Stomach (tissue), 9 donors: Measurements from ENCODE around the gene UQCC2. TPM values are rescaled to one million over a fixed set of nuclear protein-coding genes. Genes with fewer than 3 reads are reported as not detected.

Source experiments
- DNase-seq, 2 donors: peaks; one replicate each; pipeline versions ENCODE4 v3.0.0 to v3.0.0-alpha.2; 2013 to 2019
- H3K27ac ChIP-seq, 5 donors: fragments of 200-600 bp in 4 of 5; sonication (generic) in 4 of 5; one replicate each; pipeline ENCODE4 v1.5.1; 2013 to 2019; ENCODE audit warnings: mild to moderate bottlenecking in 1 of 5, moderate library complexity in 1 of 5
- H3K27me3 ChIP-seq, 3 donors: fragments of 200-600 bp; sonication (generic); one replicate each; pipeline ENCODE4 v1.5.1; 2017 to 2019; ENCODE audit warnings: mixed run types in 1 of 3
- H3K36me3 ChIP-seq, 4 donors: fragments of 200-600 bp; sonication (generic); 1 replicate in 3 of 4; 2 replicates in 1 of 4; pipeline ENCODE4 v1.5.1; 2016 to 2019
- H3K4me1 ChIP-seq, 4 donors: fragments of 200-600 bp; sonication (generic); one replicate each; pipeline ENCODE4 v1.5.1; 2016 to 2019
- H3K4me3 ChIP-seq, 4 donors: fragments of 200-600 bp; sonication (generic) in 3 of 4; one replicate each; pipeline ENCODE4 v1.5.1; 2016 to 2019; ENCODE audit warnings: mild to moderate bottlenecking in 1 of 4
- H3K9me3 ChIP-seq, 4 donors: fragments of 200-600 bp; sonication (generic); one replicate each; pipeline ENCODE4 v1.5.1; 2016 to 2019
- EP300 ChIP-seq: sonication (generic); formaldehyde crosslinking; IDR thresholded peaks from one replicate; pipeline ENCODE4 v1.6.1; 2017; ENCODE audit warnings: antibody characterized with exemption
- POLR2A ChIP-seq, 4 donors: fragments of 450-650 bp; IDR thresholded peaks; one replicate each; pipeline ENCODE4 v1.6.1; 2016; ENCODE audit warnings: antibody characterized with exemption in 4 of 4, control low read depth in 2 of 4, mild to moderate bottlenecking in 1 of 4, moderate library complexity in 1 of 4
- POLR2AphosphoS5 ChIP-seq, 3 donors: sonication (generic); formaldehyde crosslinking; IDR thresholded peaks; one replicate each; pipeline ENCODE4 v1.6.1; 2016; ENCODE audit warnings: antibody characterized with exemption in 3 of 3
- WGBS, 5 donors: extraction: QIAGEN DNeasy Blood & Tissue Kit in 3 of 5; methylation state at CpG; one replicate each; pipeline versions ENCODE4 v1.1.5 to v1.1.7; 2013 to 2018; 5-methylcytosine and 5-hydroxymethylcytosine counted together
- intact Hi-C: fragments of 100-400 bp; cut with DNase I; formaldehyde crosslinking; loops from one replicate; pipeline ENCODE4 v1.15.1; 2023; ENCODE audit warnings: low total_unique reads
- polyA plus RNA-seq, 3 donors: library from polyadenylated mRNA; stranded (reverse); fragments of 200-250 nt; gene quantifications; one replicate each; pipeline ENCODE4 v1.2.3, GENCODE V29; 2013
- total RNA-seq, 5 donors: library from RNA; depleted of rRNA; stranded (reverse); fragments of >200 nt; gene quantifications; one replicate each; pipeline versions ENCODE4 v1.1.0 to v1.2.3, GENCODE V29; 2014 to 2016
- TF ChIP-seq, protein P1 (sequence below), 7 experiments: fragments of 450-650 bp in 4 of 7; fragments of 200-600 bp in 3 of 7; sonication (generic) in 3 of 7; IDR thresholded peaks; one replicate each; pipeline ENCODE4 v1.5.1; 2016 to 2019; ENCODE audit warnings: antibody characterized with exemption in 7 of 7, control low read depth in 2 of 7, mild to moderate bottlenecking in 1 of 7
- donor health status: healthy with polysubstance abuse.
- donor health status: Bipolar disorder and iron deficiency.
- donor health status: healthy.

Gene UQCC2
- total and polyA plus RNA-seq, 8 donors, result 4.7 to 109 (median 24.7) TPM

DNA sequence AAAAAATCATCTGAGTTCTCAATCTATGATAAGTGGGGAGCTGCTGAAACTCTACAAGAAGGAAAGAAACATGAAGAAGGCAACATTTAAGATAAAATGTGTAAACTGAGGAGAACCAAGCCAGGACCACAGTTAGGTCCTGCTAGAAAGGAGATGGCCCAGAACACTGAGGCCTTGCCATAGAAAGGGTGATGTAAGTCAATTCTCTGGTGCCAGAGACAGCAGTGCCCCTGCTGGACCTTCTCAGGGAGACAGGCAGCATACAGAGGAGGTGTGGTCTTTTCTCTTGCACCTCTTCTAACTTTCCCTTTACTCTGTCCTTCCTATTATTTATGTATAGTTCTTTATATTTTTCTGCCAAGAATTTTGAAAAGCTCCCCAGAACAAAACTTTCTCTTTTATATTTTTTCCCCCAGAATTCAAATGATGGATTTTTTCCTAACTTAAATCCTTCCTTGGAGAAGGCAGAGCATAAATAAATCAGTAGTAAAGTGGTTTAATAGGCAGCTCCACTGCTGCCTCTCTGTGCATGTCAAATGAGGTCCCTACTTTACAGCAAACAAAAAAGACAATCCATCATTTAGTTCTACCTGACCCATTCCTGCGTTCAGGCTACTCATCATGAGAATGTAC, 9.0 kb downstream of the UQCC2 start:
- TF ChIP-seq POLR2A (IDR thresholded peaks at IDR 0.05) (no peak), POLR2AphosphoS5 (IDR thresholded peaks at IDR 0.05) (peak in 1 of 3 donors; percentile 9)
- TF ChIP-seq, protein P1, sequence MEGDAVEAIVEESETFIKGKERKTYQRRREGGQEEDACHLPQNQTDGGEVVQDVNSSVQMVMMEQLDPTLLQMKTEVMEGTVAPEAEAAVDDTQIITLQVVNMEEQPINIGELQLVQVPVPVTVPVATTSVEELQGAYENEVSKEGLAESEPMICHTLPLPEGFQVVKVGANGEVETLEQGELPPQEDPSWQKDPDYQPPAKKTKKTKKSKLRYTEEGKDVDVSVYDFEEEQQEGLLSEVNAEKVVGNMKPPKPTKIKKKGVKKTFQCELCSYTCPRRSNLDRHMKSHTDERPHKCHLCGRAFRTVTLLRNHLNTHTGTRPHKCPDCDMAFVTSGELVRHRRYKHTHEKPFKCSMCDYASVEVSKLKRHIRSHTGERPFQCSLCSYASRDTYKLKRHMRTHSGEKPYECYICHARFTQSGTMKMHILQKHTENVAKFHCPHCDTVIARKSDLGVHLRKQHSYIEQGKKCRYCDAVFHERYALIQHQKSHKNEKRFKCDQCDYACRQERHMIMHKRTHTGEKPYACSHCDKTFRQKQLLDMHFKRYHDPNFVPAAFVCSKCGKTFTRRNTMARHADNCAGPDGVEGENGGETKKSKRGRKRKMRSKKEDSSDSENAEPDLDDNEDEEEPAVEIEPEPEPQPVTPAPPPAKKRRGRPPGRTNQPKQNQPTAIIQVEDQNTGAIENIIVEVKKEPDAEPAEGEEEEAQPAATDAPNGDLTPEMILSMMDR (IDR thresholded peaks at IDR 0.05), result peak in 5 of 7 experiments; percentile 9 to 43 (median 36)
- no peaks in the 10 kb centered on the region for H3K9me3 ChIP-seq
- H3K27me3 ChIP-seq, result no peaks in the 10 kb centered on the region
- no peak overlapping the region for H3K4me3 ChIP-seq
- no peak overlapping the region for H3K27ac ChIP-seq
- intact Hi-C loops, result loop anchor here (5.0 kb wide), 1 partner anchor 115 kb away; no protein-coding TSS in a partner anchor
- peak; percentile 58 to 82 for DNase-seq
- peaks cover 4 to 52% (median 31%) of the 10 kb centered on the region in 4 donors for H3K36me3 ChIP-seq
- 66 to 85% (median 79%) methylated on average over 1 of the region's 1 CpG for WGBS, 5 donors
- H3K4me1 ChIP-seq, result peaks cover 0 to 16% (median 8%) of the 10 kb centered on the region in 4 donors

DNA sequence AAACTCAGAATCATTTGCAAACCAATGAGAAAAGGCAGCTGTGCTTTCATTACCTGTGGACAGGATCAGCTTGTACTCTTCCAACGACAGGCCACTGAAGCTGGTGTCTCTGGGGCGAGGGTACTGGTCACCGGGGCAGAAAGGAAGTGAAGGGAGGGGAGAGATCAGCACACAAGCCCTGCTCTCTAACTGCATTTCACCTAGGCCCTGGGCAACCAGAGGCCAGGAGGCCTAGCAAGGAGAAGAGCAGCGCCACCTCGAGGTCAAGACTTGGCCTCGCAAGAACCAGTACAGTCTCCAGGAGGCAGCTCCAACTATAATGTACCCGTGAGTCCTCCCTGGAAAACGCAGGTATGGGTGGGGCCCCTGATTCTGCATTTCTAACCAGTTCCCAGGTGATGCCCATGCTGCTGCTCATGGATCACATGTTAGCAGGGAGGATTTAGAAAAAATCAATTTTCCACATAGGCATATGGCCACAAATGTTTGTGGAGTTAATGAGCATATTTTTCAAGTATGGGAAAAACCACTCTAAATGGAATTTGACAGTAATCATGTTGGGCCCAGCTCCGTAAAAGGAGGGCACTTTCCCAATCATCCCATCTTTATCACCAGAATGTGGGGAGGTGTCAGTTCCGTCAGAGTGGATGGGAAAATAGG, 11.0 kb downstream of the UQCC2 start:
- Histone ChIP-seq H3K9me3 (no peaks in the 10 kb centered on the region), H3K4me3 (no peak overlapping the region), H3K4me1 (peaks cover 14 to 35% (median 27%) of the 10 kb centered on the region in 4 donors), H3K27ac (peak overlapping the region in 2 of 5 donors; percentile 12 to 36), H3K27me3 (no peaks in the 10 kb centered on the region), H3K36me3 (peaks cover 19 to 58% (median 44%) of the 10 kb centered on the region in 4 donors)
- DNase-seq, result peak; percentile 82 to 92
- 30 to 40% (median 33%) methylated on average over 10 of the region's 10 CpGs for WGBS, 5 donors
- TF ChIP-seq EP300, result no peak
- TF ChIP-seq POLR2A (IDR thresholded peaks at IDR 0.05), result no peak
- peak in 1 of 3 donors; percentile 55 for TF ChIP-seq POLR2AphosphoS5 (IDR thresholded peaks at IDR 0.05)
- TF ChIP-seq, protein P1 (IDR thresholded peaks at IDR 0.05), result peak in 4 of 7 experiments; percentile 40 to 71 (median 60)
- intact Hi-C loops, result loop anchor here (5.0 kb wide), 1 partner anchor 113 kb away; no protein-coding TSS in a partner anchor

DNA sequence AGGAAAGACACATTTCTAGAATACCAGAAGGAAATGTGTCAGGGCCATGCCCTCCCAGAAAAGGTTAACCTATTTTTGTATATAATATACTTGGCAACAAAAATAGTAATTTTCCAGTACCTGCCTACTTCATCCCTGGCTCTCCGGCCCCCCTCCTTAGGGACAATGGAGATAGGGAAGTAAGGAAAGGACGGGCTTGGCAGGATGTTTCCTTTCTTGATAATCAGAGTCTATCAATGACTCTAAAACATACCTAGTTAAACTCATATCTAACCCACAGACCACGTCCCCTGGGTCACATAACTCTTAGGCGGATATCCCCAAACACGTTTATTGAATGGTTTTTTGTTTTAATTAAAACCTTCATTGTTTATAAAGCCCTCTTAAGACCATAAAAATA, 11.8 kb downstream of the UQCC2 start:
- H3K4me3 ChIP-seq, result no peak overlapping the region
- TF ChIP-seq EP300 (no peak), POLR2A (IDR thresholded peaks at IDR 0.05) (no peak), POLR2AphosphoS5 (IDR thresholded peaks at IDR 0.05) (no peak)
- TF ChIP-seq, protein P1 (IDR thresholded peaks at IDR 0.05), result no peak
- H3K36me3 ChIP-seq, result peaks cover 25 to 65% (median 52%) of the 10 kb centered on the region in 4 donors
- H3K27ac ChIP-seq, result peak overlapping the region in 2 of 5 donors; percentile 12 to 36
- WGBS, 5 donors, result 40 to 60% (median 52%) methylated on average over 5 of the region's 5 CpGs
- no peaks in the 10 kb centered on the region for H3K27me3 ChIP-seq
- peaks cover 22 to 43% (median 32%) of the 10 kb centered on the region in 4 donors for H3K4me1 ChIP-seq
- intact Hi-C loops, result loop anchor here (5.0 kb wide), 1 partner anchor 112 kb away; no protein-coding TSS in a partner anchor
- no peaks in the 10 kb centered on the region for H3K9me3 ChIP-seq
- no peak for DNase-seq

DNA sequence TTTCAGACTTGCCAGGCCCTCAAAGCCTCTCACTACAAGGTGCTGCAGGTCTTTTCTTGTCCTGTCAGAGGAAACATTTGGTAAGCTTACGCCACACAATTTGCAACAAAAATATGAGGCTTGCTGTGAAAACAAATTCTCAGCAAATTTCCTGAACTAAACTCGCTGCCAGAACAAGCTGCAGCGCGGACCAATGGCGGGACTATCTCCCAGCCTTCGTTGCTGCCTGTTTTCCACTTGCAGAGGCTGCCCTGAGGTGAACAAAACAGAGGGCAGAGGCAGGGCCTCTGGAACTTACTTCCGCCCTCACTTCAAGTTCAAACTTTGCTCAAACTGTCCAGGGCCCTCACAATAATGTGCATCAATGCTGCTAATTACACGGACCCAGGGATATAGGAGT, 12.4 kb downstream of the UQCC2 start:
- Histone ChIP-seq H3K36me3 (peaks cover 25 to 70% (median 55%) of the 10 kb centered on the region in 4 donors), H3K4me3 (no peak overlapping the region), H3K27ac (peak overlapping the region in 1 of 5 donors; percentile 12), H3K27me3 (no peaks in the 10 kb centered on the region), H3K9me3 (no peaks in the 10 kb centered on the region), H3K4me1 (peaks cover 25 to 49% (median 32%) of the 10 kb centered on the region in 4 donors)
- TF ChIP-seq EP300 (no peak), POLR2AphosphoS5 (IDR thresholded peaks at IDR 0.05) (no peak), POLR2A (IDR thresholded peaks at IDR 0.05) (no peak)
- TF ChIP-seq, protein P1 (IDR thresholded peaks at IDR 0.05), result no peak
- no peak for DNase-seq
- WGBS, 5 donors, result 53 to 77% (median 67%) methylated on average over 8 of the region's 8 CpGs
- intact Hi-C loops, result no loop called here
